Prostate gland (tissue), 2 donors: ENCODE measurements around the gene ATOSA. TPM values are rescaled to one million over a fixed set of nuclear protein-coding genes. Genes with fewer than 3 reads are reported as not detected.

Source experiments
- DNase-seq: peaks from one replicate; pipeline ENCODE4 v3.0.0-alpha.2; 2019; ENCODE audit warnings: low spot score
- H3K27ac ChIP-seq, 2 donors: fragments of 200-600 bp; sonication (generic); 2 replicates each; pipeline ENCODE4 v1.5.1; 2017 to 2019
- H3K27me3 ChIP-seq: fragments of 200-600 bp; sonication (generic); replicated peaks from 2 replicates; pipeline ENCODE4 v1.5.1; 2019; ENCODE audit not compliant: insufficient read depth
- H3K36me3 ChIP-seq, 2 donors: fragments of 200-600 bp; sonication (generic); 1 replicate in 1 of 2; 2 replicates in 1 of 2; pipeline versions ENCODE4 v1.5.1 to v1.8.1; 2017 to 2019
- H3K4me1 ChIP-seq: fragments of 200-600 bp; sonication (generic); replicated peaks from 2 replicates; pipeline ENCODE4 v1.5.1; 2019
- H3K4me3 ChIP-seq, 2 donors: fragments of 200-600 bp; sonication (generic); 2 replicates each; pipeline ENCODE4 v1.5.1; 2017 to 2019
- H3K9me3 ChIP-seq: fragments of 200-600 bp; sonication (generic); 2 replicates; pipeline ENCODE4 v1.5.1; 2017
- POLR2A ChIP-seq: fragments of 450-650 bp; IDR thresholded peaks from one replicate; pipeline ENCODE4 v1.6.1; 2016; ENCODE audit warnings: antibody characterized with exemption, mild to moderate bottlenecking
- POLR2AphosphoS5 ChIP-seq: sonication (generic); formaldehyde crosslinking; IDR thresholded peaks from one replicate; pipeline ENCODE4 v1.6.1; 2017; ENCODE audit warnings: antibody characterized with exemption
- WGBS: methylation state at CpG from one replicate; pipeline ENCODE4 v1.1.5; 2018; 5-methylcytosine and 5-hydroxymethylcytosine counted together
- intact Hi-C: fragments of 100-400 bp; cut with DNase I; formaldehyde crosslinking; loops from one replicate; pipeline ENCODE4 v1.14.2; 2022
- total RNA-seq, 2 donors: library from RNA; depleted of rRNA; stranded (reverse); fragments of >200 nt; gene quantifications; one replicate each; pipeline ENCODE4 v1.1.0, GENCODE V29; 2016
- TF ChIP-seq, protein P1 (sequence below), 4 experiments: fragments of 200-600 bp in 2 of 4; fragments of 450-650 bp in 2 of 4; sonication (generic) in 2 of 4; IDR thresholded peaks; 1 replicate in 3 of 4; 2 replicates in 1 of 4; pipeline ENCODE4 v1.5.1; 2016 to 2019; ENCODE audit warnings: antibody characterized with exemption in 4 of 4, mild to moderate bottlenecking in 2 of 4, moderate library complexity in 2 of 4

Gene ATOSA
- total RNA-seq, 2 donors from 2014 or later = 44.3 to 81.6 TPM

DNA sequence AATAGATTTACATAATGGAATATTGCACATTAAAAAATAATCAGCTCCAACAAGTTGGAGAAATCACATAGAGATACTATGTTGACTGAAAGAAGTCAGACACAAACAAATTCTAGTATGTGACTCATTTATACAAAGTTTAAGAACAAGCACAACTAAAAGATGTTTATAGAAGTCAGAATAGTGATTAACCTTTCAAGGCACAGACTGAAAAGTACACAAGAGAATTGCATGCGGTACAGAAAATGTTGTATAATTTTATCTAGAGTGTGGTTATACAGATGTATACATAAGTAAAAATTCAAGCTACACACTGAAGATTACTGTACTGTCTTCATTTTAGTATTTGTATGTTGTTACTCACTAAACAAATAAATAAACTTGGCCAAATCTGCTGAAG lies 19.3 kb upstream of the ATOSA start:
- no peak for DNase-seq
- TF ChIP-seq POLR2AphosphoS5 (no peak), POLR2A (no peak)
- TF ChIP-seq, protein P1, sequence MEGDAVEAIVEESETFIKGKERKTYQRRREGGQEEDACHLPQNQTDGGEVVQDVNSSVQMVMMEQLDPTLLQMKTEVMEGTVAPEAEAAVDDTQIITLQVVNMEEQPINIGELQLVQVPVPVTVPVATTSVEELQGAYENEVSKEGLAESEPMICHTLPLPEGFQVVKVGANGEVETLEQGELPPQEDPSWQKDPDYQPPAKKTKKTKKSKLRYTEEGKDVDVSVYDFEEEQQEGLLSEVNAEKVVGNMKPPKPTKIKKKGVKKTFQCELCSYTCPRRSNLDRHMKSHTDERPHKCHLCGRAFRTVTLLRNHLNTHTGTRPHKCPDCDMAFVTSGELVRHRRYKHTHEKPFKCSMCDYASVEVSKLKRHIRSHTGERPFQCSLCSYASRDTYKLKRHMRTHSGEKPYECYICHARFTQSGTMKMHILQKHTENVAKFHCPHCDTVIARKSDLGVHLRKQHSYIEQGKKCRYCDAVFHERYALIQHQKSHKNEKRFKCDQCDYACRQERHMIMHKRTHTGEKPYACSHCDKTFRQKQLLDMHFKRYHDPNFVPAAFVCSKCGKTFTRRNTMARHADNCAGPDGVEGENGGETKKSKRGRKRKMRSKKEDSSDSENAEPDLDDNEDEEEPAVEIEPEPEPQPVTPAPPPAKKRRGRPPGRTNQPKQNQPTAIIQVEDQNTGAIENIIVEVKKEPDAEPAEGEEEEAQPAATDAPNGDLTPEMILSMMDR (IDR thresholded peaks at IDR 0.05) = no peak
- H3K27ac ChIP-seq = no peak overlapping the region
- H3K9me3 ChIP-seq = no peaks in the 10 kb centered on the region
- no peaks in the 10 kb centered on the region for H3K4me1 ChIP-seq
- H3K36me3 ChIP-seq = no peaks in the 10 kb centered on the region
- H3K4me3 ChIP-seq = no peak overlapping the region
- intact Hi-C loops = no loop called here
- WGBS = 2% methylated on average over 1 of the region's 1 CpG
- no peaks in the 10 kb centered on the region for H3K27me3 ChIP-seq

GRCh38 chr15:52697051-52697450 lies 17.9 kb upstream of the ATOSA start:
- no peaks in the 10 kb centered on the region for H3K27me3 ChIP-seq
- no peaks in the 10 kb centered on the region for H3K36me3 ChIP-seq
- 97% methylated on average over 2 of the region's 2 CpGs for WGBS
- intact Hi-C loops = no loop called here
- H3K4me1 ChIP-seq = no peaks in the 10 kb centered on the region
- TF ChIP-seq POLR2AphosphoS5 = no peak
- TF ChIP-seq, protein P1 (IDR thresholded peaks at IDR 0.05) = no peak
- no peak for TF ChIP-seq POLR2A
- no peaks in the 10 kb centered on the region for H3K9me3 ChIP-seq
- no peak overlapping the region for H3K4me3 ChIP-seq
- no peak for DNase-seq
- H3K27ac ChIP-seq = no peak overlapping the region

- H3K27ac ChIP-seq = no peak overlapping the region
- H3K4me1 ChIP-seq = no peaks in the 10 kb centered on the region
- no peaks in the 10 kb centered on the region for H3K27me3 ChIP-seq
- TF ChIP-seq POLR2AphosphoS5 (no peak), POLR2A (no peak)
- TF ChIP-seq, protein P1 (IDR thresholded peaks at IDR 0.05) = no peak
- DNase-seq = no peak
- H3K4me3 ChIP-seq = no peak overlapping the region
- intact Hi-C loops = no loop called here
- no peaks in the 10 kb centered on the region for H3K9me3 ChIP-seq
- WGBS = 90% methylated on average over 2 of the region's 2 CpGs
- H3K36me3 ChIP-seq = no peaks in the 10 kb centered on the region
Measured at GRCh38 chr15:52695154-52695553, 16.0 kb upstream of the ATOSA start.

GRCh38 chr15:52689562-52689961 lies 10.4 kb upstream of the ATOSA start:
- WGBS = 96% methylated on average over 1 of the region's 1 CpG
- Histone ChIP-seq H3K4me3 (no peak overlapping the region), H3K27me3 (no peaks in the 10 kb centered on the region), H3K36me3 (no peaks in the 10 kb centered on the region), H3K9me3 (no peaks in the 10 kb centered on the region), H3K4me1 (no peaks in the 10 kb centered on the region), H3K27ac (no peak overlapping the region)
- intact Hi-C loops = no loop called here
- TF ChIP-seq, protein P1 (IDR thresholded peaks at IDR 0.05) = no peak
- TF ChIP-seq POLR2A (no peak), POLR2AphosphoS5 (no peak)
- no peak for DNase-seq

DNA sequence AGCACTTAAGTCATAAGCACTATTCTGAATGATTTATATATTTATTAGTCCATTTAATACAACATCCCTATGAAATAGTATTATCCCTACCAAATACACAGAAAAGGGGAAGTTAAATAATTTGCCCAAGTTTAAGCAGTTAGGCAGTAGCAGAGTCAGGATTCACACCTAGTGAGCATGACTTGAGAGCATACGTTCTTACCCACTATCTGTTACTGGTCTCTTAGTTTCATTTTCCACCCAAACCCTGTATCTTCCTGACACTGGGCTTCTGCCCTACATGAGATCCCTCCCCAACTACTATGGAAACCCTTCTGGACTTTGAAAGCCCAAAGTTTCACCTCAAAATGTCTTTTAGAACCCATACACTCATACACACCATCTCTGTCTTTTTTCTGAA lies 4.4 kb upstream of the ATOSA start:
- H3K27ac ChIP-seq = no peak overlapping the region

More for the DNA sequence above, 4.4 kb upstream of the ATOSA start:
- no peaks in the 10 kb centered on the region for H3K4me1 ChIP-seq
- H3K36me3 ChIP-seq = no peaks in the 10 kb centered on the region
- 53% methylated on average over 1 of the region's 1 CpG for WGBS
- intact Hi-C loops = loop anchor here (5.0 kb wide), 1 partner anchor 49 kb away; no protein-coding TSS in a partner anchor
- no peak for DNase-seq
- no peak for TF ChIP-seq POLR2A
- TF ChIP-seq POLR2AphosphoS5 = no peak
- TF ChIP-seq, protein P1 (IDR thresholded peaks at IDR 0.05) = no peak
- no peaks in the 10 kb centered on the region for H3K9me3 ChIP-seq
- H3K27me3 ChIP-seq = no peaks in the 10 kb centered on the region
- H3K4me3 ChIP-seq = no peak overlapping the region
